HepG2 (cell line): ENCODE results near the gene MAVS. TPM values are rescaled to one million over a fixed set of nuclear protein-coding genes. Genes with fewer than 3 reads are reported as not detected.

Source experiments
- ATAC-seq: fragments of 200-7000 bp; cut with Tn5 transposase; 3 replicates; pipeline ENCODE4 v1.9.1; 2020; ENCODE audit warnings: mild to moderate bottlenecking, moderate library complexity
- BruUV-seq: library from RNA; stranded (reverse); fragments of 400-500 nt; replicated peaks from 2 replicates; lab custom pipeline; 2021; lab: Mats Ljungman, UMichigan
- CTCF ChIA-PET: fragments of 300-600 bp; formaldehyde crosslinking; extraction: SDS; loops from one replicate; lab custom pipeline; 2021; ENCODE audit warnings: low total read pairs, inconsistent platforms, low intra/inter-chr PET ratio; lab: Yijun Ruan, JAX
- POLR2A ChIA-PET: fragments of 350-600 bp; sonication (Branson Sonifier 250); formaldehyde crosslinking; loops from one replicate; lab custom pipeline; 2020; ENCODE audit warnings: antibody characterized with exemption, inconsistent platforms; lab: Yijun Ruan, JAX
- DNase-seq: peaks from one replicate; pipeline ENCODE4 v3.0.0-alpha.2; 2015; ENCODE audit warnings: low spot score
- FAIRE-seq: peaks from 3 replicates; lab custom pipeline; 2011; peaks lifted over from hg19 to GRCh38; lab: Jason Lieb, UNC
- H2AFZ ChIP-seq: one replicate; pipeline ENCODE4 v1.6.1; 2011; ENCODE audit warnings: low read length, inconsistent platforms
- H3K27ac ChIP-seq: fragments of 300-600 bp; 3 replicates; pipeline ENCODE4 v1.8.0; 2011; ENCODE audit warnings: mixed run types, mild to moderate bottlenecking, mixed read lengths, low read length, inconsistent platforms; ENCODE audit not compliant: insufficient read depth; ENCODE audit errors: extremely low read length
- H3K27me3 ChIP-seq, 2 experiments: fragments of 200-600 bp in 1 of 2; 2 replicates in 1 of 2; 3 replicates in 1 of 2; pipeline versions ENCODE4 v1.6.0 to v1.8.0; 2011; ENCODE audit warnings: low read length in 2 of 2, mild to moderate bottlenecking in 2 of 2, moderate library complexity in 2 of 2, inconsistent platforms in 1 of 2; ENCODE audit not compliant: insufficient read depth in 2 of 2, control insufficient read depth in 1 of 2
- H3K36me3 ChIP-seq, 2 experiments: fragments of 200-600 bp in 1 of 2; replicated peaks in 1 of 2; 2 replicates in 1 of 2; 3 replicates in 1 of 2; pipeline versions ENCODE4 v1.5.1 to v1.8.0; 2011; ENCODE audit warnings: low read length in 2 of 2, inconsistent platforms in 1 of 2; ENCODE audit not compliant: insufficient read depth in 2 of 2, control insufficient read depth in 1 of 2
- H3K4me1 ChIP-seq: 2 replicates; pipeline ENCODE4 v1.5.1; 2012; ENCODE audit warnings: low read length, inconsistent platforms; ENCODE audit not compliant: insufficient read depth
- H3K4me2 ChIP-seq: 2 replicates; pipeline ENCODE4 v1.6.0; 2011; ENCODE audit warnings: low read depth, low read length, inconsistent platforms
- H3K4me3 ChIP-seq, 3 experiments: fragments of 200-600 bp in 1 of 3; sonication (generic), shearing (Covaris generic) in 1 of 3; replicated peaks in 1 of 3; 2 replicates each; pipeline ENCODE4 v1.5.1; 2011 to 2016; ENCODE audit warnings: low read length in 3 of 3, inconsistent platforms in 2 of 3, low read depth in 2 of 3, mild to moderate bottlenecking in 2 of 3, control low read depth in 1 of 3, mixed read lengths in 1 of 3; ENCODE audit not compliant: insufficient read depth in 1 of 3
- H3K79me2 ChIP-seq: one replicate; pipeline ENCODE4 v1.6.1; 2011; ENCODE audit warnings: low read length, inconsistent platforms; ENCODE audit not compliant: insufficient read depth
- H3K9ac ChIP-seq: 2 replicates; pipeline ENCODE4 v1.6.0; 2011; ENCODE audit warnings: mild to moderate bottlenecking, low read depth, low read length, inconsistent platforms; ENCODE audit not compliant: insufficient read depth
- H3K9me3 ChIP-seq: 2 replicates; pipeline ENCODE4 v1.5.1; 2012; ENCODE audit warnings: mild to moderate bottlenecking, low read length
- H4K20me1 ChIP-seq: 2 replicates; pipeline ENCODE4 v1.6.0; 2011; ENCODE audit warnings: inconsistent platforms, mild to moderate bottlenecking, low read length, moderate library complexity; ENCODE audit not compliant: insufficient read depth
- CREB3 ChIP-seq: sonication (generic); formaldehyde crosslinking; IDR thresholded peaks from 2 replicates; pipeline ENCODE4 v1.5.0; 2020; ENCODE audit warnings: missing genetic modification reagents
- GABPA ChIP-seq, 2 experiments: IDR thresholded peaks; 2 replicates each; pipeline ENCODE4 v1.6.1; 2011 to 2016; ENCODE audit warnings: low read depth in 2 of 2, low read length in 1 of 2, missing biosample characterization in 1 of 2, missing genetic modification characterization in 1 of 2
- HMG20A ChIP-seq: IDR thresholded peaks from 2 replicates; pipeline ENCODE4 v1.6.1; 2016; ENCODE audit warnings: borderline replicate concordance
- POLR2A ChIP-seq, 2 experiments: IDR thresholded peaks; 2 replicates each; pipeline ENCODE4 v1.6.1; 2011; ENCODE audit warnings: low read depth in 2 of 2, low read length in 2 of 2, mild to moderate bottlenecking in 1 of 2, moderate library complexity in 1 of 2; ENCODE audit not compliant: insufficient read depth in 1 of 2
- SOX6 ChIP-seq, 2 experiments: fragments of 450-650 bp in 1 of 2; sonication (generic) in 1 of 2; formaldehyde crosslinking in 1 of 2; IDR thresholded peaks; 2 replicates each; pipeline versions ENCODE4 v1.4.0 to v1.6.1; 2017 to 2020; ENCODE audit warnings: antibody characterized with exemption in 1 of 2, mild to moderate bottlenecking in 1 of 2, missing genetic modification reagents in 1 of 2
- SP4 ChIP-seq: sonication (generic); formaldehyde crosslinking; IDR thresholded peaks from 2 replicates; pipeline ENCODE4 v1.8.1; 2023; ENCODE audit warnings: mild to moderate bottlenecking, missing genetic modification reagents
- TIGD3 ChIP-seq: sonication (generic); formaldehyde crosslinking; IDR thresholded peaks from 2 replicates; pipeline ENCODE4 v1.5.1; 2020; ENCODE audit warnings: mild to moderate bottlenecking, missing genetic modification reagents, borderline replicate concordance
- ZMAT3 ChIP-seq: sonication (generic); formaldehyde crosslinking; conservative IDR thresholded peaks from 2 replicates; pipeline ENCODE4 v1.7.0; 2021; ENCODE audit warnings: missing genetic modification reagents
- ZNF280D ChIP-seq: sonication (generic); formaldehyde crosslinking; IDR thresholded peaks from 2 replicates; pipeline ENCODE4 v1.5.1; 2020; ENCODE audit warnings: mild to moderate bottlenecking, missing genetic modification reagents
- ZNF564 ChIP-seq: sonication (generic); formaldehyde crosslinking; IDR thresholded peaks from 2 replicates; pipeline ENCODE4 v1.8.1; 2023; ENCODE audit warnings: mild to moderate bottlenecking, missing genetic modification reagents
- ZNF652 ChIP-seq: IDR thresholded peaks from 2 replicates; pipeline ENCODE4 v1.6.1; 2016; ENCODE audit warnings: low read depth, borderline replicate concordance
- ZNF709 ChIP-seq: sonication (generic); formaldehyde crosslinking; IDR thresholded peaks from 2 replicates; pipeline ENCODE4 v1.5.0; 2020; ENCODE audit warnings: mild to moderate bottlenecking, missing genetic modification reagents
- ZSCAN30 ChIP-seq: sonication (generic); formaldehyde crosslinking; IDR thresholded peaks from 2 replicates; pipeline ENCODE4 v1.5.0; 2020; ENCODE audit warnings: mild to moderate bottlenecking, missing genetic modification reagents
- WGBS: methylation state at CpG from one replicate; pipeline ENCODE4 v1.1.6; 2017; ENCODE audit warnings: low lambda C conversion rate; 5-methylcytosine and 5-hydroxymethylcytosine counted together
- in situ Hi-C: cut with HindIII; loops from 2 replicates; pipeline ENCODE4 v1.10.0; 2017; ENCODE audit warnings: low pct_unique_long_range_greater_than_20kb; ENCODE audit not compliant: extremely low pct_ligation_motif_present
- intact Hi-C: fragments of 100-400 bp; cut with micrococcal nuclease; formaldehyde crosslinking; loops from one replicate; pipeline ENCODE4 v1.10.0; 2022; ENCODE audit not compliant: unreplicated experiment
- polyA plus RNA-seq, 8 experiments: library from polyadenylated mRNA; depleted of rRNA in 3 of 8; stranded (reverse) in 7 of 8; unstranded in 1 of 8; fragments of >200 nt; fragmentation: Illumina TruSeq in 4 of 8; extraction: Trizol in 4 of 8; gene quantifications; 2 replicates each; pipeline versions ENCODE4 v1.2.1 to v1.2.3, GENCODE V29; 2011 to 2016; ENCODE audit warnings: low read depth in 4 of 8, missing spikeins in 1 of 8, mixed read lengths in 1 of 8; ENCODE audit not compliant: insufficient read depth in 1 of 8
- total RNA-seq, 5 experiments: library from RNA; depleted of rRNA; stranded (reverse); fragments of >200 nt; fragmentation: Illumina TruSeq; extraction: Trizol; gene quantifications; 2 replicates each; pipeline ENCODE4 v1.2.3, GENCODE V29; 2016; ENCODE audit warnings: low read depth in 1 of 5

MAVS gene
- total and polyA plus RNA-seq, 2 of the 13 experiments (the other 11 are each of a cell fraction or from before 2014, with no cell fraction given), result 27.3 to 36.6 TPM

- H3K4me2 ChIP-seq, result no peak overlapping the region
- CTCF ChIA-PET, result no interaction called here
- peaks cover 12% of the 10 kb centered on the region for H3K4me1 ChIP-seq
- no peak for DNase-seq
- no peaks in the 10 kb centered on the region for H3K79me2 ChIP-seq
- H3K9me3 ChIP-seq, result no peaks in the 10 kb centered on the region
- no TSS peak for BruUV-seq
- intact Hi-C loops (no loop called here), in situ Hi-C loops (no loop called here)
- peaks cover 3 to 19% of the 10 kb centered on the region in 2 experiments; a peak in 4 of 5 replicates for H3K36me3 ChIP-seq
- ATAC-seq, result no peak
- WGBS, result 99% methylated on average over 5 of the region's 5 CpGs
- FAIRE-seq, result no peak
- TF ChIP-seq ZMAT3 (CRISPR knock-in tag) (no peak), ZNF652 (CRISPR knock-in tag) (no peak), ZNF564 (peak; percentile 93; the same call in 1 of the 2 replicates)
- no peak overlapping the region for H2AFZ ChIP-seq
- POLR2A ChIA-PET, result no interaction called here
- H3K4me3 ChIP-seq, result no peak overlapping the region
- H3K9ac ChIP-seq, result no peak overlapping the region
- no peaks in the 10 kb centered on the region for H4K20me1 ChIP-seq
- no peak overlapping the region for H3K27ac ChIP-seq
- H3K27me3 ChIP-seq, result no peaks in the 10 kb centered on the region
Measured at GRCh38 chr20:3873507-3873906, 26.9 kb downstream of the MAVS start.

GRCh38 chr20:3874194-3874844 lies 27.7 kb downstream of the MAVS start:
- BruUV-seq, result no TSS peak
- WGBS, result 92% methylated on average over 3 of the region's 3 CpGs
- Histone ChIP-seq H3K9me3 (no peaks in the 10 kb centered on the region), H2AFZ (no peak overlapping the region), H3K36me3 (peaks cover 3 to 19% of the 10 kb centered on the region in 2 experiments; a peak in 4 of 5 replicates), H4K20me1 (no peaks in the 10 kb centered on the region), H3K27ac (no peak overlapping the region), H3K4me3 (no peak overlapping the region), H3K9ac (no peak overlapping the region), H3K79me2 (no peaks in the 10 kb centered on the region), H3K4me1 (peaks cover 12% of the 10 kb centered on the region), H3K27me3 (no peaks in the 10 kb centered on the region), H3K4me2 (no peak overlapping the region)
- FAIRE-seq (no peak), DNase-seq (no peak), ATAC-seq (no peak)
- in situ Hi-C loops, result no loop called here
- ChIA-PET POLR2A (interaction anchor here (0.8 kb wide), 1 partner anchor 9 kb away, joined by 3 read pairs; no protein-coding TSS in a partner anchor), CTCF (no interaction called here)
- intact Hi-C loops, result no loop called here
- TF ChIP-seq SP4 (no peak), CREB3 (CRISPR knock-in tag) (no peak), TIGD3 (no peak), POLR2A (IDR thresholded peaks at IDR 0.05; ENCODE audit: insufficient read depth in 1 of 2, low read depth in 2 of 2, low read length in 2 of 2) (peak in 1 of 2 experiments; percentile 22; a peak in 2 of 4 replicates), ZNF280D (CRISPR knock-in tag) (no peak), ZNF709 (CRISPR knock-in tag) (no peak), ZSCAN30 (CRISPR knock-in tag) (peak; percentile 4; the same call in 1 of the 2 replicates), SOX6 (IDR thresholded peaks at IDR 0.05) (no peak), SOX6 (CRISPR knock-in tag; IDR thresholded peaks at IDR 0.05) (no peak), GABPA (IDR thresholded peaks at IDR 0.05; ENCODE audit: low read depth, low read length) (no peak), GABPA (CRISPR knock-in tag; IDR thresholded peaks at IDR 0.05; ENCODE audit: low read depth) (no peak), HMG20A (CRISPR knock-in tag) (no peak)
